ENCODE measurements around the gene ARAP1. TPM values are rescaled to one million over a fixed set of nuclear protein-coding genes. Genes with fewer than 3 reads are reported as not detected.

Gene ARAP1
- polyA plus RNA-seq, 1 donor from 2014 or later = 3.5 TPM

DNA sequence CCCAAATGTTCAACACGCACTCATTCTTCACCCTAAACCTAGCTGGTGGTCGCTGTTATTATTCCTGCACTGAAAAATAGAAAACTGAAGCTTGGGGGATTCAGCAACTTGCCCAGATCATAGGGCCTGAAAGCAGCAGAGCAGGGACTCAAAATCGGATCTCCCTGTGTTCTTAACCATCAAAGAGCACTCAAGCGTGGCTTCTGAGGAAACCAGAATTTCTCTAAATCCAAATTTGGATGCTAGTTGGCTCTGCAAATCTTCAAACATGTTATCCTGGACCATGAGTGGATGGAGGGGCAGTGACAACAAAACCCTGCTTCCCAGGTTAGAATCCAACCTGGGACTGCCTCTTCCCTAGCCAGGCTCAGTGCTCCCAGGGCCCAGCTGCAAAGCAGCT, 11.6 kb upstream of the ARAP1 start:
- TF ChIP-seq RAD21 (conservative IDR thresholded peaks at IDR 0.05) (no peak), TAF1 (IDR thresholded peaks at IDR 0.05; ENCODE audit: low read depth) (no peak)
- H3K9me2 ChIP-seq (ENCODE audit: insufficient read depth, low read length) = no peaks in the 10 kb centered on the region
- H4K20me1 ChIP-seq (ENCODE audit: insufficient read depth) = no peaks in the 10 kb centered on the region
- H3K79me2 ChIP-seq (replicated peaks; ENCODE audit: insufficient read depth, low read length) = no peaks in the 10 kb centered on the region
- no peak overlapping the region for H3K4me3 ChIP-seq (ENCODE audit: low read length)
- H3K9ac ChIP-seq (ENCODE audit: low read length) = no peak overlapping the region
- no peak overlapping the region for H3K4me2 ChIP-seq (ENCODE audit: low read length)
- H3K27ac ChIP-seq (ENCODE audit: low read length) = no peak overlapping the region
- no peaks in the 10 kb centered on the region for H3F3A ChIP-seq (ENCODE audit: insufficient read depth, low read length, poor library complexity, severe bottlenecking)
- H2AFZ ChIP-seq (ENCODE audit: low read depth, low read length) = no peak overlapping the region
- H3K27me3 ChIP-seq (ENCODE audit: insufficient read depth, low read depth, low read length) = no peaks in the 10 kb centered on the region
- H3K9me3 ChIP-seq (ENCODE audit: low read length) = no peaks in the 10 kb centered on the region
- H3K36me3 ChIP-seq (ENCODE audit: insufficient read depth, low read length) = no peaks in the 10 kb centered on the region

DNA sequence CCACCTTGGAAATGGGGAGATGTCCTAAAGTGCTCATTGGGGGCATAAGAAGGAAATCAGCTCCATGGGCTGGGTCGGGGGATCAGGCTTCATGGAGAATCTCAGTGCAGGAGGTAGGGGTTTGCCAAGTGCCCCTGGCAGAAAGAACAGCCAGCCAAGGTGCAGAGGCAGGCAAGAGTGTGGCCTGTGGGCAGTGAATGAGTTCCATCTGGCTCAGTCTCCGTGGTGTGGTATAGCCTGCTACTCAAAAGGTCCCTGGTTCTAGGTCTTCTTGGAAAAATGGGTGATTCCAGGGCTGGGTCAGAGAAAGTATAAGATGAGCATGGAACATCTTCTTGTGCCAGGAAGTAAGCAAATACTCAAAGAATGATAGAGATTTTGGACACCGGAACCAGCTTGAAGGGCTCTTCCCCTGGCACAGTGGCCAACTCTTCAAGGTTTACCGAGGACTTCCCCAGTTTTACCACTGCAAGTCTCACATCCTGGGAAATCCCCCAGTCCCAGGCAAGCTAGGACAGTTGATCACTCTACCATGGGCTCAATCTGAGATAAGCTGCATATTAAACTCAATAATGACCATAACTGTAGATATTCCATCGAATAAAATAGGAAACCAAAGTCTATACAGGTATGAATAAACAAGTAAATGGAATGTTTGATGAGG, 10.6 kb upstream of the ARAP1 start:
- Histone ChIP-seq H3K9ac (ENCODE audit: low read length) (no peak overlapping the region), H2AFZ (ENCODE audit: low read depth, low read length) (no peak overlapping the region), H3K9me3 (ENCODE audit: low read length) (no peaks in the 10 kb centered on the region), H3K27ac (ENCODE audit: low read length) (no peak overlapping the region), H3K36me3 (ENCODE audit: insufficient read depth, low read length) (no peaks in the 10 kb centered on the region), H3K79me2 (replicated peaks; ENCODE audit: insufficient read depth, low read length) (no peaks in the 10 kb centered on the region), H3F3A (ENCODE audit: insufficient read depth, low read length, poor library complexity, severe bottlenecking) (no peaks in the 10 kb centered on the region), H4K20me1 (ENCODE audit: insufficient read depth) (no peaks in the 10 kb centered on the region), H3K4me2 (ENCODE audit: low read length) (no peak overlapping the region), H3K27me3 (ENCODE audit: insufficient read depth, low read depth, low read length) (no peaks in the 10 kb centered on the region), H3K9me2 (ENCODE audit: insufficient read depth, low read length) (no peaks in the 10 kb centered on the region), H3K4me3 (ENCODE audit: low read length) (peak overlapping the region; percentile 21)
- no peak for TF ChIP-seq MXI1 (conservative IDR thresholded peaks at IDR 0.05; ENCODE audit: poor library complexity, severe bottlenecking)
- TF ChIP-seq TAF1 (IDR thresholded peaks at IDR 0.05; ENCODE audit: low read depth) = no peak
- no peak for TF ChIP-seq SMC3 (conservative IDR thresholded peaks at IDR 0.05; ENCODE audit: poor library complexity)
- no peak for TF ChIP-seq POLR2AphosphoS5 (IDR thresholded peaks at IDR 0.05)
- no peak for TF ChIP-seq EP300 (conservative IDR thresholded peaks at IDR 0.05; ENCODE audit: poor library complexity, severe bottlenecking)

DNA sequence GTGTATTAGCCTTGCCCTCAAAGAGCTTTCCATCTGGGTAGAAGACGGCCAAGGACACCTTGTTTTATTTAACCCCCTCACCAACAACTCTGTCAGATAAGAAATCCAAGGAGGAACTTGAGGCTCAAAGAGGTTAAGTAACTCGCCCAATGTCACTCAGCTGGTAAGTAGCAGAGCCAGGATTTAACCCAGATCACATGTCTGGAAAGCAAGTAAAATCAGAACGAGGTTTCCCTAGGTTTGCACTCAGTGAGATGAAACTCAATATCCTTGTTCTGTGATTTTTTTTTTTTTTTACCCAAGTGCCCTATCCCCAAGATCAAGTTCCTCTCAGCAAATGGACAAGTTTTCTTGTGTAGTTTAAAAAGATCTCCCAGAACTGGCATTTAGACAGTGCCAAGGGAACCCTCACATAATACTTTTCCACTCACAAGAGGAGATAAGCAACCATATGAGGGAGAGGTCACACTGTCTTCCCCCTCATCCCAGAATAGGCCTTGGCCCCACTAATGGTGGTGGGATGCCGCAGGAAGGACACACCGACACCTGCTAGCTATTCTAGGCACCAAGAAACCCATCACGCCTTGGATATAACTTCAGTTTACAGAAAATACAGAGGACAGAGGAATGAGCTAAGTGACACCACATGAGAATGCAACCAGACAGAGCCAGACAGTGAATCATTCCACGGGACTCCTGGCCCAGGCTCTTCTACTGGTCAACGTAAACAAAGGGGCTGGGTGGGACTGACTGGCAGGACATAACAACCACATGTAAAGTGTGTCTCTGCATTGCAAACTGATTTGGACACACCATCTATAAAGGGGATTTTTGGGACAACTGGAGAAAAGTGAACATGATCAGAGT, 8.6 kb upstream of the ARAP1 start:
- no peaks in the 10 kb centered on the region for H3F3A ChIP-seq (ENCODE audit: insufficient read depth, low read length, poor library complexity, severe bottlenecking)
- no peaks in the 10 kb centered on the region for H3K27me3 ChIP-seq (ENCODE audit: insufficient read depth, low read depth, low read length)
- H3K79me2 ChIP-seq (replicated peaks; ENCODE audit: insufficient read depth, low read length) = no peaks in the 10 kb centered on the region
- H3K27ac ChIP-seq (ENCODE audit: low read length) = no peak overlapping the region
- no peaks in the 10 kb centered on the region for H3K9me3 ChIP-seq (ENCODE audit: low read length)
- no peaks in the 10 kb centered on the region for H3K36me3 ChIP-seq (ENCODE audit: insufficient read depth, low read length)
- TF ChIP-seq, protein P1, sequence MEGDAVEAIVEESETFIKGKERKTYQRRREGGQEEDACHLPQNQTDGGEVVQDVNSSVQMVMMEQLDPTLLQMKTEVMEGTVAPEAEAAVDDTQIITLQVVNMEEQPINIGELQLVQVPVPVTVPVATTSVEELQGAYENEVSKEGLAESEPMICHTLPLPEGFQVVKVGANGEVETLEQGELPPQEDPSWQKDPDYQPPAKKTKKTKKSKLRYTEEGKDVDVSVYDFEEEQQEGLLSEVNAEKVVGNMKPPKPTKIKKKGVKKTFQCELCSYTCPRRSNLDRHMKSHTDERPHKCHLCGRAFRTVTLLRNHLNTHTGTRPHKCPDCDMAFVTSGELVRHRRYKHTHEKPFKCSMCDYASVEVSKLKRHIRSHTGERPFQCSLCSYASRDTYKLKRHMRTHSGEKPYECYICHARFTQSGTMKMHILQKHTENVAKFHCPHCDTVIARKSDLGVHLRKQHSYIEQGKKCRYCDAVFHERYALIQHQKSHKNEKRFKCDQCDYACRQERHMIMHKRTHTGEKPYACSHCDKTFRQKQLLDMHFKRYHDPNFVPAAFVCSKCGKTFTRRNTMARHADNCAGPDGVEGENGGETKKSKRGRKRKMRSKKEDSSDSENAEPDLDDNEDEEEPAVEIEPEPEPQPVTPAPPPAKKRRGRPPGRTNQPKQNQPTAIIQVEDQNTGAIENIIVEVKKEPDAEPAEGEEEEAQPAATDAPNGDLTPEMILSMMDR (IDR thresholded peaks at IDR 0.05; ENCODE audit: poor library complexity, severe bottlenecking) = no peak
- TF ChIP-seq EZH2 (IDR thresholded peaks at IDR 0.05; ENCODE audit: borderline replicate concordance, insufficient read depth, low read length, poor library complexity, severe bottlenecking) (no peak), TAF1 (IDR thresholded peaks at IDR 0.05; ENCODE audit: low read depth) (no peak), SMC3 (conservative IDR thresholded peaks at IDR 0.05; ENCODE audit: poor library complexity) (no peak), EP300 (conservative IDR thresholded peaks at IDR 0.05; ENCODE audit: poor library complexity, severe bottlenecking) (no peak), POLR2AphosphoS5 (IDR thresholded peaks at IDR 0.05) (no peak)
- H3K4me3 ChIP-seq (ENCODE audit: low read length) = no peak overlapping the region
- H3K9ac ChIP-seq (ENCODE audit: low read length) = no peak overlapping the region
- H3K9me2 ChIP-seq (ENCODE audit: insufficient read depth, low read length) = no peaks in the 10 kb centered on the region
- no peak overlapping the region for H2AFZ ChIP-seq (ENCODE audit: low read depth, low read length)
- H4K20me1 ChIP-seq (ENCODE audit: insufficient read depth) = no peaks in the 10 kb centered on the region
- no peak overlapping the region for H3K4me2 ChIP-seq (ENCODE audit: low read length)

All from neural cell (in vitro differentiated cells).